HG02798 (cell line): ENCODE measurements around the gene GINS2.

ENCODE experiments used
- ATAC-seq: cut with Tn5 transposase; IDR thresholded peaks from one replicate; pipeline ENCODE4 v1.9.1; 2021; ENCODE audit warnings: mild to moderate bottlenecking; ENCODE audit not compliant: unreplicated experiment, poor library complexity

The GINS2 gene

DNA sequence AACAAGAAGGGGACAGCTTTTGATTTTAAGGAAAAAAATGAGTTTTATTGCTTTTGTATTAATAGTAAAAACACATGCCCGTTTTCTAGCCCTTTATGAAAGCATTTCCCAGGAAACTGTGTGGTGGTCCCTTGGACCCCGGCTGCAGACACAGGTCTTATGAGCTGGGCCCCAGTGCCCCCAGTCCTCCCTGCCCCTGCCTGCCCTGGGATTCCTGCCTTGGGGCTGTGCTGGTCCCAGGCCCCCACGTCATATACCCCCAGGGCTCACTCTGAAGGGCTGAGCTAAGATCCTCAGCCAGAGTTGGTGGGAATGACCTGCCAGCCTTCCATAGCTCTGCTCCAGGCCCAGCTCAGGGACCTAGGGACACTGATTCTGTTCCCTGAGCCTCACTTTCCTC, 30.8 kb downstream of the GINS2 start:
- ATAC-seq = no peak

DNA sequence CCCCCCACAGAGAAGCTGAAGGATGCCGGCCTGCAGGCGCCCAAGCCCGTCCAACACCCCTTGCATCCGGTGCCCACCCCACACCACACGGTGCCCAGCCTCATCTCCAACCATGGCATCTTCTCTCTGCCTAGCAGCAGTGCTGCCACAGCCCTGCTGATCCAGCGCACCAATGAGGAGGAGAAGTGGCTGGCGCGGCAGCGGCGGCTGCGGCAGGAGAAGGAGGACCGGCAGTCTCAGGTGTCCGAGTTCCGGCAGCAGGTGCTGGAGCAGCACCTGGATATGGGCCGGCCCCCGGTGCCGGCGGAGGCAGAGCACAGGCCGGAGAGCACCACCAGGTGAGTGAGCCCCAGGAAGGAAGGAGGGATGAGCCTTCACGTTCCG, 31.5 kb downstream of the GINS2 start:
- ATAC-seq = no peak

DNA sequence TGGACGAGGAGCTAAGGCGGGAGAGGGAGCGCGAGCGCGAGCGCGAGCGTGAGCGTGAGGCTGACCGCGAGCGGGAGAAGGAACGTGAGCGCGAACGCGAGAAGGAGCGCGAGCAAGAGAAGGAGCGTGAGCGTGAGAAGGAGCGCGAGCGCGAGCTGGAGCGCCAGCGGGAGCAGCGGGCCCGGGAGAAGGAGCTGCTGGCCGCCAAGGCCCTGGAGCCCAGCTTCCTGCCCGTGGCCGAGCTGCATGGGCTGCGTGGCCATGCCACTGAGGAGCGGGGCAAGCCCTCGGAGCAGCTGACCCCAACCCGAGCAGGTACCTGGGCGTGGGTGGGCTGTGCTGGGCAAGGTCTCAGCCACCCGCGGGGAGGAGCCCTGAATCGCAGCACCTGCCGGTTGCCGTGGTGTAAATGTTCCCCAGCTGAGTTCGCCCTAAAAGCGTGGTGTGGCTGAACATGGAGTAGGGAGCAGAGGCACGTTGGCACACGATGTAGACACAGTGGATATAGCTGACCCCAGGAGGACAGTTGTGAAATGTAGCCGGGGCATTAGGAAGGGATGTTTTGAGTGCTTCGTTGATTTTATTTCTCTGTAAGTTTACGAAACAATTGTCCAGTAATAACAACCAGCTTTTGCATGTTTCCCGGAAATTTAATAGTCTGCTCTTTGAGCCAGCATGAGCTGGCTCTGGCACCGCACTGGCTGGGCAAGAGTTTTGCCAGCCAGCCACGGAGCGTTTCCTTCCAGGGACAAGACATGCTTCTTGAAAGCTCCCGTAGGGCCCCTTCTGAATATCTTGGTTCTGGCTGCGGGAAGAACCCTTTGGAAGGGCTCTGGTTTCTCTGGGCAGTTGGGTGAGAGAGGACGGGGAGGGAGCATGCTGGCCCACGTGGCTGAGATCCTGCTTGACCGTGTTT, 32.1 kb downstream of the GINS2 start:
- no peak for ATAC-seq

DNA sequence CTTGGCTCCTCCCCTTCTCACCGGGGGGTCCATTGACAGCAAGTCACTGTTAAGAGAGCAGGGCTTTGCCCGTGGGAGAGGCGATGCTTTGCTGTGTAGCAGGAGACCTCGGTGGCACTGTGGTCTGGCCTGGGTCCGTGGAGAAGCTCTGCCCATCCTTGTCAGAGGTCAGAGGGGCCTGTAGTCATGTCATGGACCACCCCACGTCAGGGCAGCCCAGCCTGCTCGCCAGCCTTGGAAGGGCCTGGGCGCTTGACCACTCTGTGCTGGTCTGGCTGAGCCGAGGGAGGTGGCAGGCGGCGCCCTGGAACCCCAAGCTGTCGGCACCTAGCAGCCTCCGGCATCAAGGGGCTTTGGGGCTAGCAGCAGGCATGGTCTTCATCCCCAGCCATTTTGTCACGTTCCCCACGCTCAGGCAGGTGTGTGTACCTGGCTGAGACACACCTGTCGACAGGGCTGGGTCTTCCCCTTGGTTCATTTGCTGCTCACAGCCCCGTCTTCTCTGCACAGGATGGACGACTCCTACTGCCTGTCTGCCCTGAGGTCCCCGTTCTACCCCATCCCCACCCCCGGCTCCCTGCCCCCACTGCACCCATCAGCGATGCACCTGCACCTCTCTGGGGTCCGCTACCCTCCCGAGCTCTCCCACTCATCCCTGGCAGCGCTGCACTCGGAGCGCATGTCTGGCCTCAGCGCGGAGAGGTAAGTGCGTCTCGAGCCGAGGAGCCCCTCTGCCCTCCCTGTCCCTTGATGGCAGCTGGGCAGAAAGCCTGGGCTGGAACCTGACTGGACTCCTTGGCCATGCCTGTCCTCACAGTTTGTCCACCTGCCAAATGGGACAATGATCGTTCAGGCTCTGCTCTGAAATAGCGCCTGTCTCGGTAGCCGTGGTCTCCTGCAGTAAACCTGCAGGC, 33.3 kb downstream of the GINS2 start:
- ATAC-seq = no peak

DNA sequence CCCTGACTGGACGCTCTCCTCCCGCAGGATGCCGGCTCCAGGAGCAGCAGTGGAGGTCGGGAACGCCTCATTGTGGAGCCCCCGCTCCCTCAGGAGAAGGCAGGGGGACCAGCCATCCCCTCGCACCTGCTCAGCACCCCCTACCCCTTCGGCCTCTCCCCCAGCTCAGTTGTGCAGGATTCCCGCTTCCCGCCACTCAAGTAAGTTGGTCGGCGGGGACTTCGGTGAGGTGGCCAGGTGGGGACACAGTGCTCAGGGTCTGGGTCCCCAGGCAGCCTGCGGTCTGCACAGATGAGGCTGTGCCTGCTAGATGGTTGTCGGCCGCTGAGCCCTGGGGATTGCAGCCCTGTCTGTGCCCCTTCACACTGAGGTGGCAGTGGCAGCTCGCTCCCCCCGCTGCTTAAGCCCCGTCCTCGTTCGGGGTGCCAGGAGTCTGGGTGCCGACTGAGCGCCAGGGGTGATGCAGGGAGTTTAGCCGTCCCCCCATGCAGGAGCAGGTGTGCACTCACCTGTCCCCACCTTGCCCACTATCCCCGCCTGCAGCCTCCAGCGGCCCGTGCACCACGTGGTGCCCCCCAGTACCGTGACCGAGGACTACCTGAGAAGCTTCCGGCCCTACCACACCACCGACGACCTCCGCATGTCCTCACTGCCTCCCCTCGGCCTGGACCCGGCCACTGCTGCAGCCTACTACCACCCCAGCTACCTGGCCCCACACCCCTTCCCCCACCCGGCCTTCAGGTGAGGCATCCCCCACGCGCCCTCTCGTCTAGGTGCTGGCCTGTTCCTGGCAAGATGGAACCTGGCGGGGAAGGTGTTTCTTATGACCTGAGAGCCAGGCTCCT, 34.3 kb downstream of the GINS2 start:
- no peak for ATAC-seq

DNA sequence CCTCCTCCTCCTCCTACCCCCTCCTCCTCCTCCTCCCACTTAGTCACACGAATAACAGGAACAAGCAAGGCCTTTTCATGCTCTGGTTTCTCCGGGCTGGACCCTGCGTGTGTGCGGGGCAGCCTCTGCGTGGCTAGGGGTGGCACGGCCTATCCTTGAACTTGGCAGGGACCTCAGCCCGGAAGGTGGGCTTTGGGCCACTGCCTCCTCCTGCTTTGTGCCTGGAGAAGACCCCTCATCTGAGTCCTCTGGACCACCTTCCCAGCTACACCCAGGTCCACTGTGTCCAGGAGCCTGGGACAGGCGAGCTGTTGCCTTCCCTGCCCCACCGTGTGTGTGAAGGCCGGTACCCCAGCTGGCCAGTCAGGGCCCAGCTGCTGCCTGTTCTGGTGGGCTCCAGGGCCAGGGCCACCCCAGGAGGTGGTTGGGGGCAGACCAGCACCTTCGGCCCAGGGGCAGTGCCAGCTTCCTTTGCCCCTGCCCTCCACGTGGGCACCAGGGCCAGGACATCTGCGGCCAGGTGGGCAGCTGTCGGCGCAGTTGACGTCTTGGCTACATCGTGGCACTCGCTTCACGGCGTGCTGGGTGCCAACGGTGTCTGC, 35.4 kb downstream of the GINS2 start:
- no peak for ATAC-seq

DNA sequence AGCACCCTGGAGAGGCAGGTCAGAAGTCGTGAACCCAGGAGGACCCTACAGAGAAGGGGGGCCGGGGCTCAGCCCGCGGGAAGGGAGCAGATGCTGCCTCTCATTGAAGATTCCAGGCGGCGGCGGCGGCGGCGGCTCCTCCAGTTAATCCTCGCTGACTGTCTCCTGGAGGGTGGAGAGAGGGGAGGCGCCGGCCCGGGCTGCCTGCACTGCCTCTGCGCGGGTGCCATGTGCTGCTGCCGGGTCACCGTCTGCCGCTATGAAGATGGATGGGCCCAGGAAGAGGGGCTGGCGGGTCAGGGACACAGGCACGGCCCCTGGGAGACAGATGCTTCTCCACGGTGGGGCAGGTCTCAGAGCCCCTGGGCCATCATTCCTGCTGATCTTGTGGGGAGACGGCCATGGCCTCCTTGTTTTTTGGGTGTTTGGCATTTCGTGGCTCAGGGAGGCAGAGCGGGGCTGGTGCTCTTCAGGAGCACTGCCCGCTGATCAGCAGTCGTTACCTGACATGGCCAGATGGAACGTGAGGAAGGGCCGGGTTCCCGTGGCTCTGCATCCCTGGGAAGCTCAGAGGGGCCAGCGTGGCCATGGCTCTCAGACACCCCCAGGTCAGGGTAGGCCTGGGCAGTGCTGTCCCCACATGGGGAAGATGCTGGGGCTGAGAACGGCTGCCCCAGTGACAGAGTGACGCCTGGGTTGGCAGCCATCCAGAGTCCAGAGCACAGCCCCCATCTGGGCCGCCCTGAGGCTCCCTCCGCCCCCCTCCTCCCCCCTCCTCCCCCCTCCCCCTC, 36.1 kb downstream of the GINS2 start:
- ATAC-seq = no peak

DNA sequence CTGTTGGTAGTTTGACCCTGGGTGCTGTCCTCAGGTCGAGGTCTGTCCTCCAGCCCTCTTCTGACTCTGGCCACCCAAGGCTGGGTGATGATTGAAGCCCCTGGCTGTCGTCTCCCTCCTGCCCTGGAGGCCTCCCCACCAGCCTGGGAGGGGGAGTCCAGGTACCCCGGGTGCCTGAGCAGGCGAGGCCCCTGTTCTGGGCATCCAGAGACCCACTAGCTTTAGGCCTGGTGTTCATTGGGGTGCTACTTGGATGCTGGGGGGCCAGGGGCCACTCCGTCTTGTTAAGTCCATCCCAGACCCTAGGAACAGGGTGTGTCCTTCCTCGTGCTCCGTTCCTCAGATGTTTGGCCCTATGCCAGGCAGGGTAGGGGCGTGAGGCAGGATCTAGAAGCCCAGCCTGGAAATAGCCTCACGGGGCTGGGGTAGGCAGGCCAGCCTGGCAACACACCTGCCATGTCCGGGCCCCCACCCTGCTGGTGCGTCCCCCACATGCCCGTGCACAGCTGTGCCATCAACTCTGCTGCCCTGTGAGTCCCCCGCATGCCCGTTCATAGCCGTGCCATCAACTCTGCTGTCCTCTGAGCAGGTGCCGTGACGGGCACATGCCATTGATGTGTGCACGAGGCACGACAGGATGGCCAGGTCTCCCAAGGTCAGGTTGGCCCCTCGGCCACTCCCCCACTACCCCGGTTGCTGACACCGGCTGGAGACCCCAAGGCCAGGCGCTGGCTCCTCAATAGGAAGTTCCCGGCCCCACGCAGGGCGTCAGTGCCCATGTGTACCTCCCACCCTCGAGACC, 36.9 kb downstream of the GINS2 start:
- no peak for ATAC-seq

DNA sequence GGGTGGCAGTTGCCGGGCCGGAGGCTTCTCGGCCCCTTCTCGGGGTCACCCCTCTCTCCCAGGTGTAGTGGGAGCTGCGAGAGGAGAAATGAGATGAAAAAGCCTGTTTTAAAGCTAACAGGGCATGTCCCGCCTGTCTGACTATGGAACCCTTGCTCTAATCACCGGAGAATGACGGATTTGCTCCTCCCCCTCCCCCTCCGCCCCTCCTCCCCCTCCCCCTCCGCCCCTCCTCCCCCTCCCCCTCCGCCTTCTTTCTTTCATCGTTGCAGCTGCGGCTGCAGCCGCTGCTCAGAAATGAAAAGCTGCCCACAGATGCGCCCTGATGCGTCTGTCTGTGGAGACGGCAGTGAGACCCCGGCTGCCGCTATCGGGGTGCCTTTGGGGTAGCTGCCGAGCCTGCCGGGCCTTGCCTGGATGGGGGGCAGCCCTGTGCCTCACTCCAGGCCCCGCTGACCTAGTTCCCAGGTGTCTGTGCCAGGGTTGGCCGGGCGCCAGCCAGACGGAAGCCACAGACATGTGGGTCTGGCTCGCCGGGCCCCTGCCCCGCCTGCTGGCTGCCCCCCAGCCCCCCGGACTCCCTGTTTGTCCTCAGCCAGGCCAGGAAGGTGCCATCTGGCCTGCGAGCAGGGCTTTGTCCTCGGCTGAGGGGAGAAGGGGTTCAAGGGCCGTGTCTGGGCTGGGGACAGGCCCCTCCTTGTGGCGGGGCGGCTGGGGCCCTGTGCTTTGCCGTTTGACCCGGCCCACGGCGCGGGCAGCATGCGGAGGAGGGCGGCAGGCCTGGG, 37.7 kb downstream of the GINS2 start:
- ATAC-seq = no peak

DNA sequence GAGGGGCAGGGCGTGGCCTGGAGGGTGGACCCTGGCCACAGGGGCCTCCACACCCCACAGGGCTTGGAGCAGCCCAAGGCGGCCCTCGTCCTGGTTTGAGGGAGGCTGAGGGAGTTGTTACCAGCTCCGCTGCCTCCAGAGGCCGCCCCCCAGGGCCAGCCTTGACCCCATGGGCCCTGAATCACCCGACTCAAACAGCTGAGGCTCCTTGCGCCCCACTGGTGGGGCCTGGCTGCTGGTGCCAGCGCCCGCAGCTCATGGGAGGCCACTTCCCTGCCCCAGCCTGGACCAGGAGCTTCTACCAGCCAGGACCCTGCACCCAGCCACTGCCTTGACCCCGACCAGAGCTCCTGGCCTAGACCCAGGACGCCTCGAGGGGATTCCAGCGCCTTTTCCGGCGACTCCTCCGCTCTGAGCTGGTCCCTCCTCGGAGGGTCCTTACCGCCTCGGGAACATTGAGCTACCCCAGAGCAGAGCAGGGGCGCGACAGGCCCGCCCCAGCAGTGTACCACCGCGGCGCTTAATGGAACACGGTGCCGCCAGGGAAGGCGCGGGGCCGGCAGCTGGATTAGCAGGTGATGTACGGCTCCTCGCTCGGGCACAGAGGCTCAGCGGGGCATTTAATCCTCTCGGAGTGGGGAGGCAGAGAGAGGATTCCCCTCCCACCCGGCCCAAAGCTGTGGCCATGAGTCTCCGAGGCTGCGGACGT, 38.5 kb downstream of the GINS2 start:
- ATAC-seq = no peak

DNA sequence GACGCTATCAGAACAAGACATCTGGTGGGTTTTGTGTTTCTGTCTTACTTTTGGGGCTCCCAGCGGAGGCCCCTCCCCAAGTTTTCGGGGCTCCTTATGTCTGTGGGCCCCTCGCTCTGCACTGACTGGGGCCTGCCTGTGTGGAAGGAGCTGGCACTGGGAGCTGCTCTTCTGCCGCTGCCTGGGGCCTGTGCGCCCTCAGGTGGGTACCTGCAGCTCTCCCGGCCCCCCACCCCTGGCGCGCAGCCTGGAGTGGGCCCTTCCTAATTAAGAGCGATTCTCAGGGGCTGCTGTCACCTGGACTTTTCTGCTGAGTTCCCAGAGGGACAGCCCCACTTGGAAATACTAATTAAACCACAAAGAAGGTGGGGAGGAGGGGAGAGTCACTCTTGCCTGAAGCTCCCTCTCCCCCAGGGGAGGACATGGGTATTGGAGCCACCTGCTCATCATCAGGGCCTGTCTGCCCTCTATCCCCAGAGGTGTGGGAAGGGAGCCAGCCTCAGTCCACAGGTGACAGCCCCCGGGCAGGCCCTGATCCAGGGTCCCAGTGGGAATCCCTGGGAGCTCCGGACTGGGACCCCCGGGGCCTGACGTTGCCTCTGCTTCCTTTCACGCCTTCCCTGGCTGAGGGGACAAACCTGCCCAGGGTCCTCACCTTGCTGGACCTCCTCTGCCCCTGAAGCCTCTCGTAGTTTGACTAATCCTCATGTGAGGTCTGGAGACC, 39.2 kb downstream of the GINS2 start:
- no peak for ATAC-seq

DNA sequence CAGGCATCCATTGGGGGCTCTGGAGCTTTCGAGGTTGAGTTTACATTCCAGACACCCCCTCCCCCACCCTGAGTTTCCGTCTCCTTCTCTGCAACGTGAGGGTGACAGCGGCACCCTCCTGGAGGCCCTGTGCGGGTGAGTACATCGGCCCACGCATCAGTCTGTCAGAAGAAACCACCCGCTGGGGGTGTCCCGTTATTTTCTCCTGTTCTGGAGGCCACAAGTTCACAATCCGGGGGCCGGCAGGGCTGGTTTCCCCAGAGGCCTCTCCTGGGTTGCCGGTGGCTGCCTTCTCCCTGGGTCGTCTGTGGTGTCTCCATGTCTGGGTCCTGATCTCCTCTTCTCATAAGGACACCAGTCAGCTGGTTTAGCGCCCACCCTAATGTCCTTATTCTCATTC, 39.9 kb downstream of the GINS2 start:
- no peak for ATAC-seq

DNA sequence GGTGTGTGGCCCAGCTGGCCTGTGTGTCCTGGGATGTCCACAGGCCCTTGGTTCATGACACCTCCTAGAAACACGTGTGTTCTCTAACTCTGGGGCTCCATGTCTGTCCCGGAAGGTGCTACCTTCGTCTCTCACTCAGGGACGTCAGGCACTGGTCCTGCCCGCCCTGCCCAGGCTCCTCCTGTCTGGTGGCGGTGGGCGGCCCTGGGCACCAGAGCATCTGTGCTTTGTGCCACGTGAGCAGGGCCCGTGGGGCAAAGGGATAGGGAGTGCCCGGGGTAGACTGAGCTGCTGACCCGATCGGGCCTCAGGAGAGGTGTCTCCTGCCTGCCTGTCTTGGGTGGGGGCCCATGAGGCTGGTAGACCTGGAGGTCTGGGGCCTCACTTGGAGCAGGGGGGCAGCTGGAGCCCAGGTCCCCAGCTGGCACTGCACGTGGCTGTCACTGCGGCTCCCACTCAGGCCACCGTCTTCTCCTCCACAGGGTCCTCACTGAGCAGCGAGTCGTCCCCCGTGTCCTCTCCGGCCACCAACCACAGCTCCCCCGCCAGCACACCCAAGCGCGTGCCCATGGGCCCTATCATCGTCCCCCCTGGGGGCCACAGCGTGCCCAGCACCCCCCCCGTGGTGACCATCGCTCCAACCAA, 40.6 kb downstream of the GINS2 start:
- no peak for ATAC-seq

DNA sequence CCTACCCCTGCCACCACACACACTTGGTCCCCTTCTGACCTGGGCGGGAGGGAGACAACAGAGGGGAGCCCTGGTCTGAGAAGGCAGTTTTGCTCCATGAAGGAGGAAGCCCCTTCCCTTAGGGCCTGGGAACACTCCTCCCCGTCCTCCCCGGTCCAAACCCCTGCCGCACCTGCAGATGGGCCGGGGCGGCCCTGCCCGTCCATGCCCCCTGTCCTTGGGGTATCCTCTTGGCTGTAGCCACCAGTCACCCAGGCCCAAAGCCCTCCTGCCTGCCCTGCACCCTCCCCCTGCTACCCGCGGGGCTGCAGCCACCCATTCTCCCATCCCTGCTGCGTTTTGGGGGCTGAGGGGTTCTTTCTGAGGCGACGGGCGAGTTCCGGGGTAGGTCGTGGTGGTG, 41.8 kb downstream of the GINS2 start:
- no peak for ATAC-seq

DNA sequence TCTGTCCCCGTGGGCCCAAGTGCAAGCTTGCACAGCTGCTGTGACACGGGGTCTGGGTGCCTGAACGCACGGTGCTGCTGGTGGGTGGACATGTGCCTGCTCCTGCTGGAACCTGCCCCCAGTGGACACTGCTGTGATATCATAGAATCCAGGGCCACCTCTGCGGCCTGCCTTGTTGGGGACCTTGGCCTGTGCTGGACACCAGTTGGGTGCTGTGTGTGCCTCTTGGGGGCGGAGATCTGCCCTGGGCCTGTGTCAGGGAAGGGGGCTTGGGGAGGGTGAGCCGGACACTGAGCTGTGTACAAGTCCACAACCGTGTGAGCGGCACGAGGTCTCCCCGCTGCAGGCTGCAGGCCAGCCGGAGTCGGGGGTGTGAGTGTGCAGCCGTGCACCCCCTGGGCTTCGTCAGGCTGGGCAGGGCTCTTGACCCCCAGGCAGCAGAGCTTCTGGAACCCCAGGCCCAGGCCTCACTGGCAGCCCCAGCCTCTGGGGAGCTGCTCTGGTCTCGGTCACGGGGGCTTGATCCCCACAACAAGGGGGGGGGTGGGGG, 42.3 kb downstream of the GINS2 start:
- ATAC-seq = no peak
